GM12878 (cell line): ENCODE data around the gene CRYGN. TPM values are rescaled to one million over a fixed set of nuclear protein-coding genes. Genes with fewer than 3 reads are reported as not detected.

Source experiments
- ATAC-seq: fragments of 200-7000 bp; cut with Tn5 transposase; 3 replicates; pipeline ENCODE4 v1.9.1; 2020; ENCODE audit warnings: mild to moderate bottlenecking, moderate library complexity
- BruUV-seq: library from RNA; stranded (reverse); fragments of 400-500 nt; replicated peaks from 2 replicates; lab custom pipeline; 2021; lab: Mats Ljungman, UMichigan
- CTCF ChIA-PET: fragments of 300-600 bp; sonication (Branson Sonifier 250); formaldehyde crosslinking; extraction: SDS; loops from one replicate; lab custom pipeline; 2021; ENCODE audit warnings: inconsistent platforms; lab: Yijun Ruan, JAX
- POLR2A ChIA-PET: fragments of 350-600 bp; formaldehyde crosslinking; extraction: SDS; loops from one replicate; lab custom pipeline; 2021; ENCODE audit warnings: inconsistent platforms; lab: Charles Lee
- RAD21 ChIA-PET: fragments of 300-600 bp; sonication (Branson Sonifier 250); formaldehyde crosslinking; loops from one replicate; lab custom pipeline; 2023; ENCODE audit warnings: antibody characterized with exemption; ENCODE audit not compliant: unreplicated experiment; lab: Charles Lee
- SMC1A ChIA-PET: fragments of 300-600 bp; sonication (Branson Sonifier 250); formaldehyde crosslinking; loops from one replicate; lab custom pipeline; 2023; ENCODE audit not compliant: unreplicated experiment, uncharacterized antibody; lab: Charles Lee
- DNase-seq: peaks from one replicate; pipeline ENCODE4 v3.0.0-alpha.2; 2011; ENCODE audit warnings: low read depth, low spot score
- FAIRE-seq: peaks from 3 replicates; lab custom pipeline; 2011; peaks lifted over from hg19 to GRCh38; lab: Jason Lieb, UNC
- H2AFZ ChIP-seq: 2 replicates; pipeline ENCODE4 v1.6.0; 2011; ENCODE audit warnings: low read depth, low read length, control low read depth; ENCODE audit not compliant: control insufficient read depth
- H3K27ac ChIP-seq: 2 replicates; pipeline ENCODE4 v1.5.1; 2011; ENCODE audit warnings: control low read depth; ENCODE audit not compliant: control insufficient read depth, insufficient read depth
- H3K27me3 ChIP-seq, 2 experiments: replicated peaks in 1 of 2; 2 replicates each; pipeline versions ENCODE4 v1.6.0 to v1.6.1; 2011; ENCODE audit warnings: low read length in 1 of 2; ENCODE audit not compliant: control insufficient read depth in 2 of 2, insufficient read depth in 2 of 2
- H3K36me3 ChIP-seq, 2 experiments: 2 replicates each; pipeline ENCODE4 v1.5.1; 2011; ENCODE audit warnings: low read length in 1 of 2; ENCODE audit not compliant: control insufficient read depth in 2 of 2, insufficient read depth in 2 of 2
- H3K4me1 ChIP-seq: 2 replicates; pipeline ENCODE4 v1.6.1; 2011; ENCODE audit warnings: mild to moderate bottlenecking, low read length, moderate library complexity, mixed read lengths; ENCODE audit not compliant: control insufficient read depth, insufficient read depth
- H3K4me2 ChIP-seq: 2 replicates; pipeline ENCODE4 v1.6.0; 2011; ENCODE audit warnings: control low read depth; ENCODE audit not compliant: control insufficient read depth, insufficient read depth
- H3K4me3 ChIP-seq: fragments of 200-600 bp; sonication (generic); 2 replicates; pipeline ENCODE4 v1.5.1; 2016
- H3K79me2 ChIP-seq: 2 replicates; pipeline ENCODE4 v1.6.0; 2011; ENCODE audit warnings: low read length; ENCODE audit not compliant: control insufficient read depth, insufficient read depth
- H3K9ac ChIP-seq: 2 replicates; pipeline ENCODE4 v1.8.0; 2011; ENCODE audit warnings: low read length, control low read depth, mixed read lengths; ENCODE audit not compliant: control insufficient read depth, insufficient read depth
- H3K9me3 ChIP-seq: replicated peaks from 3 replicates; pipeline ENCODE4 v1.5.1; 2011; ENCODE audit warnings: mild to moderate bottlenecking, low read length; ENCODE audit not compliant: control insufficient read depth, insufficient read depth
- H4K20me1 ChIP-seq: 2 replicates; pipeline ENCODE4 v1.6.0; 2011; ENCODE audit not compliant: control insufficient read depth, insufficient read depth
- CBFB ChIP-seq: IDR thresholded peaks from 2 replicates; pipeline ENCODE4 v1.6.1; 2016; ENCODE audit warnings: antibody characterized with exemption, low read depth
- GABPA ChIP-seq: IDR thresholded peaks from 2 replicates; pipeline ENCODE4 v1.6.1; 2014; ENCODE audit warnings: antibody characterized with exemption, low read depth, mild to moderate bottlenecking, inconsistent platforms
- GATAD2B ChIP-seq: fragments of 450-650 bp; conservative IDR thresholded peaks from 2 replicates; pipeline ENCODE4 v1.6.1; 2017; ENCODE audit warnings: low read depth, mild to moderate bottlenecking, moderate library complexity
- HDGF ChIP-seq: fragments of 450-650 bp; IDR thresholded peaks from 2 replicates; pipeline ENCODE4 v1.6.1; 2016; ENCODE audit warnings: antibody characterized with exemption
- MEF2A ChIP-seq: IDR thresholded peaks from 2 replicates; pipeline ENCODE4 v1.6.1; 2011; ENCODE audit warnings: low read depth, mild to moderate bottlenecking, low read length, moderate library complexity; ENCODE audit not compliant: insufficient read depth
- POLR2AphosphoS5 ChIP-seq: IDR thresholded peaks from 2 replicates; pipeline ENCODE4 v1.6.1; 2011; ENCODE audit warnings: mild to moderate bottlenecking, low read length, inconsistent platforms
- SREBF1 ChIP-seq: IDR thresholded peaks from 2 replicates; pipeline ENCODE4 v1.6.1; 2012; ENCODE audit warnings: mild to moderate bottlenecking, low read length
- ZNF207 ChIP-seq: fragments of 450-650 bp; IDR thresholded peaks from 2 replicates; pipeline ENCODE4 v1.6.1; 2014; ENCODE audit warnings: antibody characterized with exemption, mild to moderate bottlenecking, borderline replicate concordance
- WGBS: methylation state at CpG from one replicate; pipeline ENCODE4 v1.1.6; 2016; ENCODE audit warnings: low lambda C conversion rate; ENCODE audit not compliant: insufficient replicate concordance, insufficient coverage; ENCODE audit errors: missing lambda C conversion rate; 5-methylcytosine and 5-hydroxymethylcytosine counted together
- in situ Hi-C: fragments of 300-500 bp; cut with MboI; formaldehyde crosslinking; loops from 9 replicates; pipeline ENCODE4 v1.14.3; 2018; ENCODE audit warnings: mixed read lengths
- intact Hi-C: fragments of 100-400 bp; cut with micrococcal nuclease; formaldehyde crosslinking; loops from one replicate; pipeline ENCODE4 v1.14.2; 2022; ENCODE audit not compliant: unreplicated experiment
- polyA plus RNA-seq, 11 experiments: library from polyadenylated mRNA; depleted of rRNA in 4 of 11; unstranded in 6 of 11; stranded (reverse) in 5 of 11; fragments of >200 nt; fragmentation: Nextera tagmentation in 4 of 11; fragmentation: Illumina TruSeq in 1 of 11; extraction: Ambion mirVana in 4 of 11; extraction: Trizol in 1 of 11; gene quantifications; 1 replicate in 1 of 11; 2 replicates in 10 of 11; pipeline versions ENCODE4 v1.2.1 to v1.2.3, GENCODE V29; 2011 to 2016; ENCODE audit warnings: inconsistent platforms in 2 of 11, missing spikeins in 2 of 11, low read depth in 1 of 11
- total RNA-seq, 4 experiments: library from RNA; depleted of rRNA in 3 of 4; stranded (reverse); fragments of >200 nt in 3 of 4; fragmentation: Illumina TruSeq in 1 of 4; extraction: Trizol in 1 of 4; gene quantifications; 2 replicates each; pipeline versions ENCODE4 v1.2.1 to v1.2.3, GENCODE V29; 2013 to 2021
- TF ChIP-seq, protein P1 (sequence below): fragments of 450-650 bp; formaldehyde crosslinking; IDR thresholded peaks from 2 replicates; pipeline ENCODE4 v1.4.0; 2020; ENCODE audit warnings: mild to moderate bottlenecking, moderate library complexity
- TF ChIP-seq, protein P2 (sequence below): IDR thresholded peaks from 2 replicates; pipeline ENCODE4 v1.6.1; 2011; ENCODE audit warnings: borderline replicate concordance, low read depth, mild to moderate bottlenecking, moderate library complexity, mixed read lengths, low read length; ENCODE audit not compliant: insufficient read depth; ENCODE audit errors: extremely low read length
- TF ChIP-seq, protein P3 (sequence below): fragments of 450-650 bp; IDR thresholded peaks from 2 replicates; pipeline ENCODE4 v1.6.1; 2017; ENCODE audit warnings: borderline replicate concordance
- TF ChIP-seq, protein P4 (sequence below): fragments of 150-350 bp; IDR thresholded peaks from 2 replicates; pipeline ENCODE4 v1.6.1; 2016; ENCODE audit warnings: low read depth, low read length
- TF ChIP-seq, protein P5 (sequence below): fragments of 450-650 bp; IDR thresholded peaks from 2 replicates; pipeline ENCODE4 v1.6.1; 2017; ENCODE audit warnings: antibody characterized with exemption, mild to moderate bottlenecking, moderate library complexity

Gene CRYGN
- total and polyA plus RNA-seq, 10 of the 15 experiments (the other 5 are each of a cell fraction or from before 2014, with no cell fraction given): not detected

DNA sequence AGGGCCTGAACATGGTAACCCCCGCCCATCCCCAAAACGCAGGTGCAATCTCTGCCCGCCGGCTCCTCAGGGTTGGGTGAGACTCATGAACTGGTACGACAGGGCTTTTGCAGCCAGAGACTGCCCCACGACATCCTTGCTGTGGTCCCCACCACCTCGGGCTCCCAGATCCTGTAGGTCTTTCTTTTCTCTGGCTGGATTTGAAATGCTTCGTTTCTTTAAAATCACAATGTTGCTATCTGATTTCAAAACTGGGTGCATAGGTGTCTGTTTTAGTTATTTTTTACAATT, 52.0 kb downstream of the CRYGN start:
- intact Hi-C loops (no loop called here), in situ Hi-C loops (no loop called here)
- BruUV-seq: no TSS peak
- 35% methylated on average over 8 of the region's 8 CpGs for WGBS
- Histone ChIP-seq H2AFZ (no peak overlapping the region), H4K20me1 (no peaks in the 10 kb centered on the region), H3K27ac (no peak overlapping the region), H3K36me3 (no peaks in the 10 kb centered on the region), H3K4me1 (no peaks in the 10 kb centered on the region), H3K9me3 (no peaks in the 10 kb centered on the region; the same call in 2 of the 3 replicates), H3K27me3 (no peaks in the 10 kb centered on the region; a peak in 2 of 4 replicates), H3K79me2 (no peaks in the 10 kb centered on the region), H3K4me2 (no peak overlapping the region), H3K9ac (no peak overlapping the region), H3K4me3 (no peak overlapping the region)
- ChIA-PET CTCF (no interaction called here), POLR2A (no interaction called here), SMC1A (no interaction called here), RAD21 (no interaction called here)
- no peak for DNase-seq
- ATAC-seq: no peak
- FAIRE-seq: no peak
- TF ChIP-seq, protein P1, sequence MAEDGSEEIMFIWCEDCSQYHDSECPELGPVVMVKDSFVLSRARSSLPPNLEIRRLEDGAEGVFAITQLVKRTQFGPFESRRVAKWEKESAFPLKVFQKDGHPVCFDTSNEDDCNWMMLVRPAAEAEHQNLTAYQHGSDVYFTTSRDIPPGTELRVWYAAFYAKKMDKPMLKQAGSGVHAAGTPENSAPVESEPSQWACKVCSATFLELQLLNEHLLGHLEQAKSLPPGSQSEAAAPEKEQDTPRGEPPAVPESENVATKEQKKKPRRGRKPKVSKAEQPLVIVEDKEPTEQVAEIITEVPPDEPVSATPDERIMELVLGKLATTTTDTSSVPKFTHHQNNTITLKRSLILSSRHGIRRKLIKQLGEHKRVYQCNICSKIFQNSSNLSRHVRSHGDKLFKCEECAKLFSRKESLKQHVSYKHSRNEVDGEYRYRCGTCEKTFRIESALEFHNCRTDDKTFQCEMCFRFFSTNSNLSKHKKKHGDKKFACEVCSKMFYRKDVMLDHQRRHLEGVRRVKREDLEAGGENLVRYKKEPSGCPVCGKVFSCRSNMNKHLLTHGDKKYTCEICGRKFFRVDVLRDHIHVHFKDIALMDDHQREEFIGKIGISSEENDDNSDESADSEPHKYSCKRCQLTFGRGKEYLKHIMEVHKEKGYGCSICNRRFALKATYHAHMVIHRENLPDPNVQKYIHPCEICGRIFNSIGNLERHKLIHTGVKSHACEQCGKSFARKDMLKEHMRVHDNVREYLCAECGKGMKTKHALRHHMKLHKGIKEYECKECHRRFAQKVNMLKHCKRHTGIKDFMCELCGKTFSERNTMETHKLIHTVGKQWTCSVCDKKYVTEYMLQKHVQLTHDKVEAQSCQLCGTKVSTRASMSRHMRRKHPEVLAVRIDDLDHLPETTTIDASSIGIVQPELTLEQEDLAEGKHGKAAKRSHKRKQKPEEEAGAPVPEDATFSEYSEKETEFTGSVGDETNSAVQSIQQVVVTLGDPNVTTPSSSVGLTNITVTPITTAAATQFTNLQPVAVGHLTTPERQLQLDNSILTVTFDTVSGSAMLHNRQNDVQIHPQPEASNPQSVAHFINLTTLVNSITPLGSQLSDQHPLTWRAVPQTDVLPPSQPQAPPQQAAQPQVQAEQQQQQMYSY (CRISPR knock-in tag): no peak
- TF ChIP-seq GABPA (no peak), MEF2A (no peak), ZNF207 (no peak), GATAD2B (no peak), CBFB (no peak), SREBF1 (no peak), POLR2AphosphoS5 (no peak), HDGF (no peak)
- TF ChIP-seq, protein P2, sequence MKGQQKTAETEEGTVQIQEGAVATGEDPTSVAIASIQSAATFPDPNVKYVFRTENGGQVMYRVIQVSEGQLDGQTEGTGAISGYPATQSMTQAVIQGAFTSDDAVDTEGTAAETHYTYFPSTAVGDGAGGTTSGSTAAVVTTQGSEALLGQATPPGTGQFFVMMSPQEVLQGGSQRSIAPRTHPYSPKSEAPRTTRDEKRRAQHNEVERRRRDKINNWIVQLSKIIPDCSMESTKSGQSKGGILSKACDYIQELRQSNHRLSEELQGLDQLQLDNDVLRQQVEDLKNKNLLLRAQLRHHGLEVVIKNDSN: no peak
- TF ChIP-seq, protein P3, sequence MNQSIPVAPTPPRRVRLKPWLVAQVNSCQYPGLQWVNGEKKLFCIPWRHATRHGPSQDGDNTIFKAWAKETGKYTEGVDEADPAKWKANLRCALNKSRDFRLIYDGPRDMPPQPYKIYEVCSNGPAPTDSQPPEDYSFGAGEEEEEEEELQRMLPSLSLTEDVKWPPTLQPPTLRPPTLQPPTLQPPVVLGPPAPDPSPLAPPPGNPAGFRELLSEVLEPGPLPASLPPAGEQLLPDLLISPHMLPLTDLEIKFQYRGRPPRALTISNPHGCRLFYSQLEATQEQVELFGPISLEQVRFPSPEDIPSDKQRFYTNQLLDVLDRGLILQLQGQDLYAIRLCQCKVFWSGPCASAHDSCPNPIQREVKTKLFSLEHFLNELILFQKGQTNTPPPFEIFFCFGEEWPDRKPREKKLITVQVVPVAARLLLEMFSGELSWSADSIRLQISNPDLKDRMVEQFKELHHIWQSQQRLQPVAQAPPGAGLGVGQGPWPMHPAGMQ: no peak
- TF ChIP-seq, protein P4, sequence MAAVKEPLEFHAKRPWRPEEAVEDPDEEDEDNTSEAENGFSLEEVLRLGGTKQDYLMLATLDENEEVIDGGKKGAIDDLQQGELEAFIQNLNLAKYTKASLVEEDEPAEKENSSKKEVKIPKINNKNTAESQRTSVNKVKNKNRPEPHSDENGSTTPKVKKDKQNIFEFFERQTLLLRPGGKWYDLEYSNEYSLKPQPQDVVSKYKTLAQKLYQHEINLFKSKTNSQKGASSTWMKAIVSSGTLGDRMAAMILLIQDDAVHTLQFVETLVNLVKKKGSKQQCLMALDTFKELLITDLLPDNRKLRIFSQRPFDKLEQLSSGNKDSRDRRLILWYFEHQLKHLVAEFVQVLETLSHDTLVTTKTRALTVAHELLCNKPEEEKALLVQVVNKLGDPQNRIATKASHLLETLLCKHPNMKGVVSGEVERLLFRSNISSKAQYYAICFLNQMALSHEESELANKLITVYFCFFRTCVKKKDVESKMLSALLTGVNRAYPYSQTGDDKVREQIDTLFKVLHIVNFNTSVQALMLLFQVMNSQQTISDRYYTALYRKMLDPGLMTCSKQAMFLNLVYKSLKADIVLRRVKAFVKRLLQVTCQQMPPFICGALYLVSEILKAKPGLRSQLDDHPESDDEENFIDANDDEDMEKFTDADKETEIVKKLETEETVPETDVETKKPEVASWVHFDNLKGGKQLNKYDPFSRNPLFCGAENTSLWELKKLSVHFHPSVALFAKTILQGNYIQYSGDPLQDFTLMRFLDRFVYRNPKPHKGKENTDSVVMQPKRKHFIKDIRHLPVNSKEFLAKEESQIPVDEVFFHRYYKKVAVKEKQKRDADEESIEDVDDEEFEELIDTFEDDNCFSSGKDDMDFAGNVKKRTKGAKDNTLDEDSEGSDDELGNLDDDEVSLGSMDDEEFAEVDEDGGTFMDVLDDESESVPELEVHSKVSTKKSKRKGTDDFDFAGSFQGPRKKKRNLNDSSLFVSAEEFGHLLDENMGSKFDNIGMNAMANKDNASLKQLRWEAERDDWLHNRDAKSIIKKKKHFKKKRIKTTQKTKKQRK: no peak
- TF ChIP-seq, protein P5, sequence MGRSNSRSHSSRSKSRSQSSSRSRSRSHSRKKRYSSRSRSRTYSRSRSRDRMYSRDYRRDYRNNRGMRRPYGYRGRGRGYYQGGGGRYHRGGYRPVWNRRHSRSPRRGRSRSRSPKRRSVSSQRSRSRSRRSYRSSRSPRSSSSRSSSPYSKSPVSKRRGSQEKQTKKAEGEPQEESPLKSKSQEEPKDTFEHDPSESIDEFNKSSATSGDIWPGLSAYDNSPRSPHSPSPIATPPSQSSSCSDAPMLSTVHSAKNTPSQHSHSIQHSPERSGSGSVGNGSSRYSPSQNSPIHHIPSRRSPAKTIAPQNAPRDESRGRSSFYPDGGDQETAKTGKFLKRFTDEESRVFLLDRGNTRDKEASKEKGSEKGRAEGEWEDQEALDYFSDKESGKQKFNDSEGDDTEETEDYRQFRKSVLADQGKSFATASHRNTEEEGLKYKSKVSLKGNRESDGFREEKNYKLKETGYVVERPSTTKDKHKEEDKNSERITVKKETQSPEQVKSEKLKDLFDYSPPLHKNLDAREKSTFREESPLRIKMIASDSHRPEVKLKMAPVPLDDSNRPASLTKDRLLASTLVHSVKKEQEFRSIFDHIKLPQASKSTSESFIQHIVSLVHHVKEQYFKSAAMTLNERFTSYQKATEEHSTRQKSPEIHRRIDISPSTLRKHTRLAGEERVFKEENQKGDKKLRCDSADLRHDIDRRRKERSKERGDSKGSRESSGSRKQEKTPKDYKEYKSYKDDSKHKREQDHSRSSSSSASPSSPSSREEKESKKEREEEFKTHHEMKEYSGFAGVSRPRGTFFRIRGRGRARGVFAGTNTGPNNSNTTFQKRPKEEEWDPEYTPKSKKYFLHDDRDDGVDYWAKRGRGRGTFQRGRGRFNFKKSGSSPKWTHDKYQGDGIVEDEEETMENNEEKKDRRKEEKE: no peak
